Inflammatory macrophage (primary cell): ENCODE results near the gene KRTAP5-11.
"Not testable (repeated sequence)": the region's sequence is repeated elsewhere in the genome, so short reads cannot be mapped to it uniquely, and the experiment has no call there.

ENCODE experiments used
- DNase-seq, 2 donors: peaks; one replicate each; pipeline ENCODE4 v3.0.0-alpha.2; 2020 to 2022

The KRTAP5-11 gene

DNA sequence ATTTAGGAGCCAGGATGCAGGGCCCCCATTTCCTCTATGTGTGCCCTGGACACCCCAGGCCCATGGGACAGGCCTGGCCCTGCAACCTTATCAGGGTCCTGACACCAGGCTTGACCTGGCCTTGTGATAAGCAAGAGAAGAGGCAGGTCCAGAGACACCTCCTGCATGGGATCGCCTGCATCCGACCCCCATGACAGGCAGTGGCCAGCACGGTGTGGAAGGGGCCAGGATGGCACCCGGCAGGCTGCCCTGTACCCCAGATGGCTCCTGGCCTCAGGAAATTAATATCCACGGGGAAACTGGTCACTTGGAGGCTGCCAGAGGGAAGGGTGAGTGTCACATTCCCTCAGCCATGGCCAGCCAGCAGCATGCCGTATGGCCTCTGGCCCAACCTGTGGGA is 27.7 kb downstream of the KRTAP5-11 start:
- DNase-seq, result no peak

DNA sequence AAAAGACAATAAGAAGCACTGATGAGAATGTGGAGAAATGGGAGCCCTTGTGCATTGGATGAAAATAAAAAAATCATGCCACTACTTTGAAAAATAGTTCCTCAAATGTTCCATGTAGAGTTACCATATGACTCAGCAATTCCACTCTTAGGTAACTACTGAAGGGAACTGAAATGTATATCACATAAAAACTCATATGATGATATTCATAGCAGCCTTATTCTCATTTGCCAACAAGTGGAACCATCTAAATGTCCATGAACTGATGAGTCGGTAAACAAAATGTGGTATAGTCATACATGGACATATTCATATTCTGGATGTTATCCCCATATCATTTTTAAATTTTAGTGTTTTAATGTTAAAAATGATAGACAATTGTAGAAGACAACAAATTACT is 31.0 kb downstream of the KRTAP5-11 start:
- DNase-seq, result peak; percentile 53 to 88

DNA sequence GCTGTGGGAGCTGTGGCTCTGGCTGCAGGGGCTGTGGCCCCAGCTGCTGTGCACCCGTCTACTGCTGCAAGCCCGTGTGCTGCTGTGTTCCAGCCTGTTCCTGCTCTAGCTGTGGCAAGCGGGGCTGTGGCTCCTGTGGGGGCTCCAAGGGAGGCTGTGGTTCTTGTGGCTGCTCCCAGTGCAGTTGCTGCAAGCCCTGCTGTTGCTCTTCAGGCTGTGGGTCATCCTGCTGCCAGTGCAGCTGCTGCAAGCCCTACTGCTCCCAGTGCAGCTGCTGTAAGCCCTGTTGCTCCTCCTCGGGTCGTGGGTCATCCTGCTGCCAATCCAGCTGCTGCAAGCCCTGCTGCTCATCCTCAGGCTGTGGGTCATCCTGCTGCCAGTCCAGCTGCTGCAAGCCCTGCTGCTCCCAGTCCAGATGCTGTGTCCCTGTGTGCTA is 33.9 kb downstream of the KRTAP5-11 start:
- no peak for DNase-seq

DNA sequence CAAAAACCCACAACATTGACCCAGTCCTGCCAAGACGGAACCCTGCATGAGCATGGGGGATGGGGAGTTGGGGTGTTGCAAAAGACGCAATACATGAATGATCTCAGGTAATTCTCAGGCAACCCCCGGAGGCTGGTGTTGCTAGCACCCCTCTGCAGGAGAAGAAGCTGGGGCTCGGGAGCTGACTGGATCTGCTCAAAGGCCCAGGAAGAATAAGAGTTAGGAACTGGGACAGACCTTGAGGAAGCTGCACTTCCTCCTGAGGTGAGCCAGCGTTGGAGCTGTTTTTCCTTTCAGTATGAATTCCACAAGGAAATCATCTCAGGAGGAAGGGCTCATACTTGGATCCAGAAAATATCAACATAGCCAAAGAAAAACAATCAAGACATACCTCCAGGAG is 34.6 kb downstream of the KRTAP5-11 start, which contains the start of gene KRTAP5-9:
Gene KRTAP5-9, plus strand, starts transcription at position 301 of the 400 bp plus-strand sequence. CDS start 238 bp downstream, outside the sequence.
- DNase-seq, result no peak

DNA sequence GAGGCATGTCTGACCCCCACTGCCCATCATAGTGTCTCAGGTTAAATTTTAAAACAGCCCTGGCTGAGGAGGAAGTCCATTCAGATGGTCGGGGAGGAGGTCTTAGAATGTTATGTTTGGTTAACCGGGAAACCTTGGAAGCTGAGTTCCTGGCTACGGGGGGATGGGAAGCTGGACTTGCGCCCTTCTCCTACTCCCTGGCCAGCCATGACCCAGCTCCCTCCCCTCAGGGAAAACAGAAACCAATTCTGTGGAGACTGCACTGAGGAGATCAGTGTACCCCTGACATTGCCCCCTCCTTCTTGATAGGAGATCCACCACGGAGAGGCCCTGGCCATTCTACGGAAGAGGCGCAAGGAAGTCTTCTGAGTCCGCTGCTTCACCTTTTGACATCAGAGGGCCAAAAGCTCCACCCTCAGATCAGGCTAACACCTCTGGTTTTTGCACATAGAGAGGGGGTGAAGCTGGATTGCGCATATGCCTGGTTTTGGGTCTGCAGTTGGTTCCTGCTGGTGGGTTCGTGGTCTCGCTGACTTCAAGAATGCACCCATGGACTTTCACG is 37.2 kb downstream of the KRTAP5-11 start:
- no peak for DNase-seq

DNA sequence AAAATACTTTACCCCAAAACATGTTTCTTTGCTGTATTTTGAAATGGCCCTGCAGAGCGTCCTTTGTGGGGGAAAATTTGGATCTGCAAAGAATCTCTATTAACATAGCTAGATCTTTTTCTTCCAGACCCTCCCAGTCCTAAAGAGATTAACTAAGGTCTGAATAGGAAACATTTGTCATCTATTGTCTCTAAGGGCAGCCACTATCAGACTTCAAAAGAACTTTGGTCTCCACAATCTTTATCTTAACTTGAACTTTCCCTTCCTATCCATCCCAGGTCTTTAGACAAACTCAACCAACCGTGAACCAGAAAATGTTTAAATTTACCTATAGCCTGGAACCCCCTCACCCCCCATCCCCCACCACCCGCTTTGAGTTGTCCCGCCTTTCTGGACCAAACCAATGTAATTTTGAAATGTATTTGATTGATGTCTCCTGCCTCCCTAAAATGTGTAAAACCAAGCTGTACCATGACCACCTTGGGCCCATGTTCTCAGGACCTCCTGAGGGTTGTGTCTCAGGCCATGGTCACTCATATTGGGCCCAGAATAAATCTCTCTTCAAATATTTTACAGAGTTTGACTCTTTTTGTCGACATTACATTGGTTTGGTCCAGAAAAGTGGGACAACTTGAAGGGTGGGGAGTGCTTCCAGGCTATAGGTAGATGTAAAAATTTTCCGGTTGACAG is 38.0 kb downstream of the KRTAP5-11 start:
- DNase-seq, result no peak

DNA sequence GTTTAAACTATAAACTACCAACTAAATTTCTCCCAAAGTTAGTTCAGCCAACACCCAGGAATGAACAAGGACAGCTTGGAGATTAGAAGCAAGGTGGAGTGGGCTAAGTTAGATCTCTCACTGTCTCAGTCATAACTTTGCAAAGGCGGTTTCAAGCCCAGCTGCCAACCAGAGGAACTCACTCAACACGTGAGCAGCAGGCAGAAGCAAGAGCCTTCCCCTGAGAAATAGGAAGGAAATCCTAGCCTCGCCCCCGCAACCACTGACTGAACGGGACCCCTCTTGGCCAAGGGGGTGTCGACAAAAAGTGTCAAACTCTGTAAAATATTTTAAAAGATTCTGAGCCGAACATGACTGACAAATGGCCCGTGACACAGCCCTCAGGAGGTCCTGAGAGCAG is 38.8 kb downstream of the KRTAP5-11 start:
- peak; percentile 67 to 92 for DNase-seq

DNA sequence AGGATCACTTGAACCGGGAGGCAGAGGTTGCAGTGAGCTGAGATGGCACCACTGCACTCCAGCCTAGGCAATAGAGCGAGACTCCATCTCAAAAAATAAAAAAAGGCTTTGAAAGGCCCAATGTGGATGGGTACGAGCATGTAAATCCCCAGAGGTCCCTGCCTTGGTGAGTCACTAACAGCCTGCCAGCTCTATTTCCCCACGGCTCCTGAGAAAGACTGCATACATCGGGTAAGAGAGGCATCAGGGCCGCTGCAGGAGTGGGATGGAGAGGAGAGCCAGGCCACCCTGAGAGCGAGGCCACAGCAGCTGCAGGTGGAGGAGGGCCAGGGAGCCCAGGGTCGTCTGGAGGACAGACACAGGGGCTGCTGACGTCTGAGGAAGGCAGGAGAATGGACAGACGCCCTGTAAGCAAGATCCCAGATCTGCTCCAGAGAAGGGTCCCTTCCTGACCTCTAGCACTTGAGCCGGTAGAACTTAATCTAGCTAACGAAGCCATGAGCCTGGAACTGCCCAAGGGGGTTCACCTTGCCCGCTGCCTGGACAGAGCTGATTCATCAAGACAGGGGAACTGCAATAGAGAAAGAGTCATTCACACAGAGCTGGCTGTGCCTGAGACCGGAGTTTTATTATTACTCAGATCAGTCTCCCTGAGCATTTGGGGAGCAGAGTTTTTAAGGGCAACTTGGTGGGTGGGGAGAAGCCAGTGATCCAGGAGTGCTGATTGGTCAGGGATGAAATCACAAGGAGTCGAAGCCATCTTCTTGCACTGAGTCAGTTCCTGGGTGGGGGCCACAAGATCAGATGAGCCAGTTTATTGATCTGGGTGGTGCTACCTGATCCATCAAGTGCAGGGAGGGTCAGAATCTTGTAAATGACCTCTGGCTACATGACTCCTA is 39.5 kb downstream of the KRTAP5-11 start:
- peak; percentile 3 to 56 for DNase-seq

DNA sequence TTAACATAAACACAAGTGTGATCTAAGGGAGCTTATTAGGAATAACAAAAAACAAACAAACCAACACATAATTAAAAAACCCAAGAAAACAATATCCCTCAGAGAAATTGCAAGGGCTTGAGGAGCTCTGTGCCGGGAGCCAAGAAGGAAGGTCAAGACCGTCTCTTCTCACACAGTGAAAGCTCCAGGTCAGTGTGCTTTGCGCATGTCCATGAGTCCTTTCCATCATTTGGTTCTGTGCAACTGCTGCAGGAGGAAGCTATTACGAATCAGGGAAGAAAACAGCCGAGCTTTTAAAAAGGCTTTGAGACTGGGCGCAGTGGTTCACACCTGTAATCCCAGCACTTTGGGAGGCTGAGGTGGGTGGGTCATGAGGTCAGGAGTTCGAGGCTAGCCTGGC is 40.3 kb downstream of the KRTAP5-11 start:
- DNase-seq, result no peak

DNA sequence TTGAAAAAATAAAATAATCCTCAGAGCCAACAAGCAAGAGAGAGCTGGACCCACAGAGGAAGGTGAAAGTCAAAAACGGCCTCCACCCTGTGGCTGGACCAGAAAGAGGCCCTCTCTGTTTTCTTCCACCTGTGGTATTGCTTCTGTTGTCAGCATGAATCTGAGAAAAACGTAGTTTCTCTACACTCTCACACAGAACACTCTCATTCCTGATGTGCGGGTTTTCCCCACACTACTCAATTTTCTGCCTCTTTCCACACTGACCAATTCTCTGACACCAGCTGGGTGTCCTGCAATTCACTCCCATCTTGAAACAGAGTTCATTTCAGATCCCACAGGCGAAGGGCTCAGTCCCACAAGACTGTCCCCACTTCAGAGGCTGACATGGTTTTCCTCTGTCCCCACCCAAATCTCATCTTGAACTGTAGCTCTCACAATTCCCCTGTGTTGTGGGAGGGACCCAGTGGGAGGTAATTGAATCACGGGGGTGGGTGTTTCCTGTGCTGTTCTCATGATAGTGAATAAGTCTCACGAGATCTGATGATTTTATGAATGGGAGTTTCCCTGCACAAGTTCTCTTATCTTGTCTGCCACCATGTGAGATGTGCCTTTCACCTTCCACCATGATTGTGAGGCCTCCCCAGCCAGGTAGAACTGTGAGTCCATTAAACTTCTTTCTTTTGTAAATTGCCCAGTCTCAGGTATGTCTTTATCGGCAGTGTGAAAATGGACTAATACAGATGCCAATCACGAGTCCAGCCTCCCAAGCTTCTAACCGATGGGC is 42.0 kb downstream of the KRTAP5-11 start:
- not testable (repeated sequence) for DNase-seq

DNA sequence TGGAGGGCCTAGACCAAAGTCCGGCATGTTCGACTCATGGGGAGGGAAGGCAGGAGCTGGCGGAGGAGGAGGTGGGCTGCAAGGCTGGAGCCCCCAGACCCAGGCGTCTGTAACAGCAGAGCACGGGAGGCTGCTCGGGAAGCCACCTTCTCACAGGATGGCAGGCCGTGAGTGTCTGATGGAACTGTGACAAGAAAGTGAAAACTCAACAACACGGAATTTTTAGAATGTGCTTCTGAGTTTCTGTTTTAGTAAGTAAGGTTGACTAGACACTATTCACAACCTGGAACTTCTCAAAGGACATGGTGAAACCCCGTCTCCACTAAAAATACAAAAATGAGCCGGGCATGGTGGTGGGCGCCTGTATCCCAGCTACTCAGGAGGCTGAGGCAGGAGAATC is 42.7 kb downstream of the KRTAP5-11 start:
- DNase-seq, result not testable (repeated sequence)

DNA sequence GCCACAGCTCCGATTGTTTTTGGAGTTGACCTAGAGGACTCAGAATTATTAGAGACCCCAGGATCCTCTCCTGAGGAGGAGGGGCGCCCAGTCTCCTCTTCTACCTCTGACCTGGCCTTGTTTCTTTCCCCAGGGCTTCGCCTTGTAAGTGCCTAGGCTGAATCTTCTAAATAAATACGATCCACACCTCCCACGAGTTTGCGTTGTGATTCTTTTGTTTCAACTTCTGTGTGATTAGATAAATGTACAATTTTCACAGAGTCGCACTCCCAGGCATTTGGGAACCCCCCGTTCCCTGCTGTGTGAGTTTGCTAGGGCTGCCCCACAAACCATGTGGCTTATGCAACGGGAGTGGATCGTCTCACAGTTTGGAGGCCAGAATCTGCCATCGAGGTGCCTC is 43.7 kb downstream of the KRTAP5-11 start:
- DNase-seq, result no peak

DNA sequence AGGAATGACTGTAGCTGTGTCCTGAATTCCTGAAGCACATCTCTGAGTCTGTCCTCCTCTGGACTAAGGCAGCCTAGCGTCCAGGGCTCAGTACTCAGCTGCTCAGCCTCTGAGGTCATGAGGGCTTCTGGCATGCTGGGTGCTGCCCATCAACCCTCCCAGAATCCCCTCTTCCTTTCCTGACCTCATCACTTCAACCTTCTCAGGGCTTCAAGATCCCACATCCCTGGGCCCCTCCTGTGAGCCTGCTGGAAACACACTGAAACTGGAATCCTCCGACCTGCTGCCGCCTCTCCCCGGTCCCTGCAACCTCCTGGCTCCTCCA is 44.0 kb downstream of the KRTAP5-11 start:
- DNase-seq, result no peak

DNA sequence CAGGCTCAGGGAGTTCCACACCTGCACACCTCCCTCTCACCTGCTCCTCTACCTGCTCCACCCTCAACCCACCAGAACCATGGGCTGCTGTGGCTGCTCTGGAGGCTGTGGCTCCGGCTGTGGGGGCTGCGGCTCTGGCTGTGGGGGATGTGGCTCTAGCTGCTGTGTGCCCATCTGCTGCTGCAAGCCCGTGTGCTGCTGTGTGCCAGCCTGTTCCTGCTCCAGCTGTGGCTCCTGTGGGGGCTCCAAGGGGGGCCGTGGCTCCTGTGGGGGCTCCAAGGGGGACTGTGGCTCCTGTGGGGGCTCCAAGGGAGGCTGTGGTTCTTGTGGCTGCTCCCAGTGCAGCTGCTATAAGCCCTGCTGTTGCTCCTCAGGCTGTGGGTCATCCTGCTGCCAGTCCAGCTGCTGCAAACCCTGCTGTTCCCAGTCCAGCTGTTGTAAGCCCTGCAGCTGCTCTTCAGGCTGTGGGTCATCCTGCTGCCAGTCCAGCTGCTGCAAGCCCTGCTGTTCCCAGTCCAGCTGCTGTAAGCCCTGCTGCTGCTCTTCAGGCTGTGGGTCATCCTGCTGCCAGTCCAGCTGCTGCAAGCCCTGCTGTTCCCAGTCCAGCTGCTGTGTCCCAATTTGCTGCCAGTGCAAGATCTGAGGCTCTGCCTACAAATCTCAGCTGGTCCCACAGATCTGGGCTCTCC is 44.6 kb downstream of the KRTAP5-11 start, which contains the start of gene KRTAP5-8:
Gene KRTAP5-8, plus strand, starts transcription at position 49 of the 689 bp plus-strand sequence. Its CDS starts 31 bp downstream, at position 80.
- not testable (repeated sequence) for DNase-seq

DNA sequence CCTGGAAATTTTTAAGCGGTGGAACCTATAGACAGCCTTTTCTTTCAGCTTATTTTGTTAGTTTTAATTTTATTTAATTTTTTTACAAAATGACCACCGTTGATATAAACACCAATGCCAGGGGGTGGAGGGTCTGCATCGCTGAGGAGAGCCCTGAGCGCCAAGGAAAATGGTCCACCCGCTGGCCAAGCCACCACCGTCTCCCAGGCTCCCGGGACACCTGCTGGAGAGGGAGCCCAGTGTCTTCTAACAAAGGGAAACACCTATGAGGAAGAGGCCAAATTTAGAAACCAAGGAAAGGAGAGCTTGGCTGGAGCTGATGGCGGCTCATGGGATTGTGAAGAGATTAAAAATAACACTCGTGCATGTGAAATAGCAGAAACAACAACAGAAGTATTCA is 45.1 kb downstream of the KRTAP5-11 start:
- no peak for DNase-seq

DNA sequence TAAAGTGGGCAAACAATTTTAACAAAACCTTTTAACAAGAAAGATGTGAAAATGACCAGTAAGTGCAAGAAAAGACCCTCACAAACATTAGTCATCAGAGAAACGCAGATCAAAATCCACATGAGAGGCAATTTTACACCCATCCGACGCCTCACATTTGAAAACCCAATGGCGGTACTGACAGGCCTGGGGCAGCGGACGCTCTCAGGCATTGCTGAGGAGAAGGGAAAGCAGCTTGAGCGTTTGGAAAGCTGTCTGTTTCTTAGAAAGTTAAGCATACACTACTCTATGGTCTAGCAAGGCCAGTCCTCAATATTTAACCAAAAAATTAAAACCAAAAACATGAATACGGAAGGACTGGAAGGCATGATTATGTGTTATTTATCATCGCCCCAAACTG is 46.9 kb downstream of the KRTAP5-11 start:
- no peak for DNase-seq

DNA sequence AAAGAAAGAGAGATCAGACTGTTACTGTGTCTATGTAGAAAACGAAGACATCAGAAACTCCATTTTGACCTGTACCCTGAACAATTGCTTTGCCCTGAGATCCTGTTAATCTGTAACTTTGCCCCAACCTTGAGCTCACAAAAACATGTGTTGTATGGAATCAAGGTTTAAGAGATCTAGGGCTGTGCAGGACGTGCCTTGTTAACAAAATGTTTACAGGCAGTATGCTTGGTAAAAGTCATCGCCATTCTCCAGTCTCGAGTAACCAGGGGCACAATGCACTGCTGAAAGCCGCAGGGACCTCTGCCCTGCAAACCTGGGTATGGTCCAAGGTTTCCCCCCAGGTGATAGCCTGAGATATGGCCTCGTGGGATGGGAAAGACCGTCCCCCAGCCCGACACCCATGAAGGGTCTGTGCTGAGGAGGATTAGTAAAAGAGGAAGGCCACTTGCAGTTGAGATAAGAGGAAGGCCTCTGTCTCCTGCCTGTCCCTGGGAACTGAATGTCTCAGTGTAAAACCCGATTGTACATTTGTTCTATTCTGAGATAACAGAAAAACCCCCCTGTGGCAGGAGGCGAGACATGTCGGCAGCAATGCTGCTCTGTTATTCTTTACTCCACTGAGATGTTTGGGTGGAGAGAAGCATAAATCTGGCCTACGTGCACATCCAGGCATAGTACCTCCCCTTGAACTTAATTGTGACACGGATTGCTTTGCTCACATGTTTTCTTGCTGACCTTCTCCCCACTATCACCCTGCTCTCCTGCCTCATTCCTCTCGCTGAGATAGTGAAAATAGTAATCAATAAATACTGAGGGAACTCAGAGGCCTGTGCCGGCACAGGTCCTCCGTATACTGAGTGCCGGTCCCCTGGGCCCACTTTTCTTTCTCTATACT is 47.7 kb downstream of the KRTAP5-11 start:
- DNase-seq, result not testable (repeated sequence)

DNA sequence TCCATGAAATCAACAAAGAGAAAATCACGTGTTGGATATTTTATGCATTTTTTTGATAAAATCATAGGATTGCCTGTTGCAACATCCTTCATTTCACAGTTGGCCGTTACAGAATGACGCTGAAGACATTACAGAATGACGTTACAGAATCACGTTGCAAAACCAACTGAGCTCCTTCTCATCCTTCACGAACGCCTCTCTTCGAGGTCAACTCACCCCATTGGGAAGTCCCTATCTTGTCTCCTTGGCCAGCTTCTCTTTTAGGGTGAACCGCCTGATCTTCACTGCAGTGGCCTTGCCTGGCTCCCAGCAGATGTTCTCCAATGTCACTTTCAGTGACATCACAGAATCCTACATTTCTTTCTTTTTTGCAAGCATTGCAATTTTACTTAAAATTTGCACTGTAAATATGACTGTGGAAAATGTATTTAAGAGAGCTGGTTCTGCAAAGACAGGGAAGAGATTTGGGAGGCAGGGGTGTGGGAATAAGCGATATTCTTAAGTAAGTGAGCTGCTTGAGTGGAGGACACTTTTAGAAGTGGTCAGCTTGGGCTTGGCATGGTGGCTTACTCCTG is 50.6 kb downstream of the KRTAP5-11 start:
- peak; percentile 77 to 84 for DNase-seq
